Occipital lobe (tissue), 3 donors: Measurements from ENCODE around the gene BTG4. TPM values are rescaled to one million over a fixed set of nuclear protein-coding genes. Genes with fewer than 3 reads are reported as not detected.

ENCODE experiments used
- DNase-seq: peaks from one replicate; lab custom pipeline; 2025; lab: John Stamatoyannopoulos, UW
- small RNA-seq: library from RNA; depleted of rRNA; stranded (forward); fragments of <200 nt; gene quantifications from one replicate; pipeline ENCODE3, GENCODE V24; 2014
- total RNA-seq: library from RNA; depleted of rRNA; stranded (reverse); fragments of >200 nt; gene quantifications from one replicate; pipeline ENCODE4 v1.2.3, GENCODE V29; 2014

The BTG4 gene
- total RNA-seq, 1 donor from 2014 or later, result not detected

DNA sequence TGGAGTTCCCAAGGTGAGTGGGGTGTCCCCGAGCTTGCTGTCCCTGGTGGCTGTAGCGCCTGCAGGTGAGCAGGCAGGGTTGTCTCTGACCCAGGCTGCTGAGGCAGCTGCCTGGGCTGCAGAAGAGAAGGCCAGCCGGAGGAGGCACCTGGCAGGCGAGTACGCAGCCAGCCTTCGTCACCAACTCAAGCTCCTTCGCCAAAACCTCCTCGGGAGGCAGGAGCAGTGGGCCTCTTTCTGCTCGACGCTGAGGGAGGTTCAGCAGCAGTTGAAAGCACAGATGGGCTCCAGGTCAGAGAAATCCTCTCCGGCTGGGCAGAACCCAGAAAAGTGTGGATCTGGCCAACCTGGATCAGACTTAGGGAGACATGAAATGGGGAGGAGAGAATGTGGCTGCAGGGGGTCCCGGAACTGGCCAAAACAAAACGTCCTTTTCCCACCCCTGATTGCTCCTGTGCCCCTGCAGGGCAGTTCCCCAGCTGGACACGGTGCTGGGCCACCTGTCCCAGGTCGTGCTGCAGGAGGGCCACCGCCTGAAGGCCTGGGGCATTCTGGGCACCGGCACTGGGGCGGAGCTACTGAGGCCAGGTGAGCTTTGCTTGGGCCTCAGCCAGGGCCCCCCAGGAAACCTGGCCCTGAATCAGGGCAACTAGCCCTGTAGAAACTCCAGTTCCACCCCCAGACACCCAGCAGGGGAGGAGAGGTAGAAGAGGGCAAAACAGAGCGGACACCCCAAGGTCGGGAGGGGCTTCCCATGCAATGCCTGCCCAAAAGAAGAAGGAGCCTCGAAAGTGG is 56.7 kb downstream of the BTG4 start:
- no peak for DNase-seq

GRCh38 chr11:111454561-111455192 is 57.5 kb downstream of the BTG4 start:
- peak; percentile 32 for DNase-seq

- no peak for DNase-seq
These were observed 59.2 kb downstream of the BTG4 start for GRCh38 chr11:111452817-111453552.

DNA sequence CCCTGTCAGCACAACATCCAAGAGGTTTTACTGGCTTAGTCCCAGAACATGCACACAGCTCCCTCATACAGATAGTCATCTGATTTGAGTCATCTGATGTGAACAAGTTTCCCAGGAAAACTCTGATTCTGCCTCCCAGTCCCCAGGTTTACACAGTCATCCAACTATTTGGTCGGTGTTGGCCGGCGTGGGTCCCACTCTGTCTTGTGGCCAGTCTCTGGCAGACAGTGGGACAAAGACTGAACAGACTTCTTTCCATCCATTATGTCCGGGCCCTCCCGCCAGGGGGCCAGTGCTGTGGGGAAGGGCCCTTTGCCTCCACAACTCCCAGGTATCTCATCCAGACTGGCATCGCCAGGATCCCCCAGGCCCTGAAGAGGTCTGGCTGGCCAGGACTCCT is 60.0 kb downstream of the BTG4 start:
- no peak for DNase-seq

- DNase-seq, result no peak
These were observed 61.5 kb downstream of the BTG4 start for GRCh38 chr11:111450480-111451320.

DNA sequence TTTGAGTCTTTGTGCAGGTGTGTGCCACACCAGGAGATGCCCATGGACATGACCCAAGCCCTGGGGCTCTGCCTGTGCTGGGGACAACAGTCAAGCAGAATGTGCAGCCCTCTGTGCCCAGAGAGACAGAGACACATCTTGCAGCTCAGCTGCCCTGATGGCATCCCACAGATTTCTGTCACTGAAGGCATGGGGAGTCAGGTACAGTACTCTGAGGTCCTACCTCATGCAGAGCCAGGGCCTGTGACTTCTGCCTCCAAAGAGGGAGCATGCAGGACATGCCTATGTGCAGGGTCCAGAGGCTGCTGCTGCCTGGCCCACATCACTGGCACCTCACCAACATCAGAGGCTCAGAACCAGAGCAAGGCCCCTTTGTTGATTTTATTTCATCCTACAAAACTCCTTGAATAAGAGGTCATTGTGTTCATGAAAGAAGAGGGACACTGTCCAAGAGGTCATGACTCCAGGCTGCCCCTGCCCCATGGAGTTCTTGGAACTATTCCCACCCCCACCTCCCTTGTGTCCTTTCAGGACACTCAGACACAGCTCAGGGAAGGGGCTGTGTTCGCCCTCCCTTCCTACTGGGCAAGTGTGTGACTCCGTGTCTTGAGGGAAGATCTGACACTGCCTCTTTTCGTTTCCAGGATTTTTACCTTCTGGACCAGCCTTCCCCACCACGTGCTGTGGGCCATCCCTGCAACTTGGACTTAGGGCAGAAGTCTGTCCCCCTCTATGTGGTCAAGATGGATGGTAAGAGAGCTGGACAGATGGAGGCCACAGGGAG is 62.3 kb downstream of the BTG4 start:
- DNase-seq, result peak; percentile 18

GRCh38 chr11:111448831-111449557 is 63.2 kb downstream of the BTG4 start:
- no peak for DNase-seq

DNA sequence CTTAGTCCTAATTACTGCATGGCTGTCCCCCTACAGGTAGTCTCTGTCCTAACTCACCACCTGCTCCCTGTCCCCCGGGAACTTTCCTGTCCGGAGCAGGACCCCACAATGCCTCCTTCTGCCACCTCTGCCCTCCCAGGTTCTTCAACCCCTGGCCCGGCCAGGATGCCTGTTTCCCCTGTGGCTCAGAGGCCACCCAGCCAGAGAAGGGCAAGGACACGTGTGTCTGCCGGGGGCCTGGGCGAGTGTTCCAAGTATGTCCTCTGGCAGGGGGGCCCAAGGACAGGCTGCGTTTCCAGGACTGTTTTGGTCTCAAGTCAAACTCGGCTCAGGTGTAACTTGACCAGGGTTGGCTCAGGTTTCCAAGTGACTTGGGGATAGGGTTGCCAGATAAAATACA is 63.8 kb downstream of the BTG4 start:
- no peak for DNase-seq

DNA sequence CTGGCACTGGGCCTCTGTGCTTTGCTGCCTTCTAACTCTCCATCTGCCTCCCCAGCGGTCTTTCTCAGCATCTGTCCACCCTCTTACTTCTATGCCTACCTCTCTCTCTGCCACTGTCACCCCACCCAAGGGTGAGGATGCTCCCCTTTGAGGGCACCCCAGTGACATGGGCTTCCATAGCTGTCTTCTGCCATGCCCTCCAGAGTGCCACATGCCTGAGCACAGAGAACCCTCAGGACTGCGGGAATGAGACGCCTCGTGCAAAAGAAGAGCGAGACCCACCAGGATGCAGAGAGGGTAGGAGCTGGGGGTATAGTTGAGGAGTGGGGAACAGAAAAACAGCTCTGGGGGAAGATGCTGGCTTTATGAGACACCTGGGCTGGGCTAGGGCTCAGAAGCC is 64.3 kb downstream of the BTG4 start:
- no peak for DNase-seq

DNA sequence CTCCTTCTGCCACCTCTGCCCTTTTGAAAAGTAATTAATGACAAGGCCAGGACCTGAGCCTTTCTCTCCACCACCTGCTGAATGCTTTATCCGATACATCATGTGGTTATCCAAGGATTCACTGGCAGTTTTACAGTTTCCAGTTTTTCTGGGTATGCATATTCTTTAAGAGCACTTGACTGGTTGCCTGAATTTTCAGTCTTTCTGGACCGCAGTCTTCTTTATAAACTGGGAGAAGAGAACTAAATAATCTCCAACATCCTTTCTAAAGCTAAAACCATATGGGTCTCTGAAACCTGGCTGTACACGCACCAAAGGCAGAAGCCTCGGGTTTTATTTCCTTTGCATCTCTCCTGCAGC is 65.1 kb downstream of the BTG4 start:
- DNase-seq, result no peak

GRCh38 chr11:111446404-111447111 is 65.6 kb downstream of the BTG4 start:
- peak; percentile 72 for DNase-seq

- DNase-seq, result no peak
These were observed 66.6 kb downstream of the BTG4 start for GRCh38 chr11:111445586-111445985.

Small RNAs within 50 kb of the gene (small RNA-seq; reads per million reads assigned to genes)
- gene MIR34B, result 0.17 reads per million
- 4.0 reads per million, percentile 89 among the genes with 10 or more reads in this experiment for gene MIR34C

Other genes with a start within 250 kb of the BTG4 start
- gene POU2AF3, start 213.8 kb downstream of the BTG4 start, total RNA-seq, result 0.47 TPM
- gene POU2AF1, start 133.1 kb downstream of the BTG4 start, total RNA-seq, result not detected
- gene HOATZ, start 2.4 kb upstream of the BTG4 start, total RNA-seq, result not detected
- gene LAYN, start 28.3 kb upstream of the BTG4 start, total RNA-seq, result 4.4 TPM
- gene SIK2, start 90.1 kb upstream of the BTG4 start, total RNA-seq, result 12.6 TPM